Middle frontal gyrus (tissue), 1 donor: Measurements from ENCODE around the gene NFU1.
"Not testable (repeated sequence)": the region's sequence is repeated elsewhere in the genome, so short reads cannot be mapped to it uniquely, and the experiment has no call there.

Experiments
- DNase-seq: peaks from one replicate; pipeline ENCODE4 v3.0.0-alpha.2; 2015; ENCODE audit warnings: low spot score; ENCODE audit errors: extremely low spot score

The NFU1 gene

GRCh38 chr2:69450735-69451416 lies 13.6 kb upstream of the NFU1 start:
- no peak for DNase-seq

- DNase-seq = no peak
These were observed 12.7 kb upstream of the NFU1 start for GRCh38 chr2:69449906-69450305.

- not testable (repeated sequence) for DNase-seq
These were observed 6.4 kb upstream of the NFU1 start for GRCh38 chr2:69443673-69444072.

GRCh38 chr2:69439499-69439898 lies 2.3 kb upstream of the NFU1 start:
- DNase-seq = not testable (repeated sequence)

GRCh38 chr2:69438580-69438979 lies 1.3 kb upstream of the NFU1 start:
- no peak for DNase-seq

GRCh38 chr2:69437751-69438154 lies 518 bp upstream of the NFU1 start:
- no peak for DNase-seq

- no peak for DNase-seq
These were observed 668 bp downstream of the NFU1 start for GRCh38 chr2:69436596-69436937.

GRCh38 chr2:69434753-69435152 lies 2.5 kb downstream of the NFU1 start:
- no peak for DNase-seq

GRCh38 chr2:69429491-69430183 lies 7.6 kb downstream of the NFU1 start:
- no peak for DNase-seq

GRCh38 chr2:69428981-69429380 lies 8.3 kb downstream of the NFU1 start:
- DNase-seq = no peak

- DNase-seq = no peak
These were observed 12.8 kb downstream of the NFU1 start for GRCh38 chr2:69424419-69424818.

GRCh38 chr2:69422198-69422597 lies 15.0 kb downstream of the NFU1 start:
- no peak for DNase-seq

- not testable (repeated sequence) for DNase-seq
These were observed 18.1 kb downstream of the NFU1 start for GRCh38 chr2:69419111-69419510.

- DNase-seq = no peak
These were observed 21.1 kb downstream of the NFU1 start for GRCh38 chr2:69416147-69416546.

GRCh38 chr2:69411120-69411519 lies 26.1 kb downstream of the NFU1 start:
- no peak for DNase-seq

GRCh38 chr2:69405306-69405705 lies 31.9 kb downstream of the NFU1 start:
- no peak for DNase-seq

GRCh38 chr2:69400121-69400520 lies 37.1 kb downstream of the NFU1 start:
- no peak for DNase-seq

- DNase-seq = no peak
These were observed 40.0 kb downstream of the NFU1 start for GRCh38 chr2:69397234-69397633.

GRCh38 chr2:69395866-69396265 lies 41.4 kb downstream of the NFU1 start:
- no peak for DNase-seq

- DNase-seq = no peak
These were observed 43.3 kb downstream of the NFU1 start for GRCh38 chr2:69393963-69394362.

GRCh38 chr2:69390471-69390870 lies 46.8 kb downstream of the NFU1 start:
- DNase-seq = no peak

GRCh38 chr2:69390001-69390400 lies 47.2 kb downstream of the NFU1 start:
- DNase-seq = no peak

GRCh38 chr2:69389271-69389670 lies 48.0 kb downstream of the NFU1 start:
- no peak for DNase-seq
